EH (cell line): ENCODE results near the gene GLRX.
A peak's percentile ranks its signal among the peaks of the same experiment; 100 is the strongest.

Experiments
- DNase-seq: peaks from one replicate; pipeline ENCODE4 v3.0.0-alpha.2; 2015; ENCODE audit warnings: low read depth

GLRX gene

GRCh38 chr5:95808686-95809413 lies 13.7 kb downstream of the GLRX start:
- DNase-seq: peak; percentile 86

GRCh38 chr5:95808013-95808685 lies 14.4 kb downstream of the GLRX start:
- DNase-seq: no peak

- no peak for DNase-seq
These were observed 15.8 kb downstream of the GLRX start for GRCh38 chr5:95806687-95807086.

GRCh38 chr5:95804736-95805539 lies 17.6 kb downstream of the GLRX start:
- no peak for DNase-seq

- DNase-seq: peak; percentile 76
These were observed 19.0 kb downstream of the GLRX start for GRCh38 chr5:95803271-95804148.

- DNase-seq: no peak
These were observed 20.6 kb downstream of the GLRX start for GRCh38 chr5:95801961-95802360.

- DNase-seq: no peak
These were observed 21.0 kb downstream of the GLRX start for GRCh38 chr5:95801532-95801931.

- no peak for DNase-seq
These were observed 22.0 kb downstream of the GLRX start for GRCh38 chr5:95800553-95800952.

- DNase-seq: peak; percentile 18
These were observed 23.2 kb downstream of the GLRX start for GRCh38 chr5:95799191-95799835.

- DNase-seq: no peak
These were observed 24.0 kb downstream of the GLRX start for GRCh38 chr5:95798545-95798944.

- no peak for DNase-seq
These were observed 24.5 kb downstream of the GLRX start for GRCh38 chr5:95798048-95798447.

GRCh38 chr5:95797301-95797700 lies 25.2 kb downstream of the GLRX start:
- DNase-seq: no peak

- peak; percentile 85 for DNase-seq
These were observed 28.4 kb downstream of the GLRX start for GRCh38 chr5:95794070-95794516.

- no peak for DNase-seq
These were observed 30.8 kb downstream of the GLRX start for GRCh38 chr5:95791751-95792150.

GRCh38 chr5:95788493-95788892 lies 34.0 kb downstream of the GLRX start:
- DNase-seq: no peak

- peak; percentile 90 for DNase-seq
These were observed 35.6 kb downstream of the GLRX start for GRCh38 chr5:95786821-95787418.

GRCh38 chr5:95784514-95785302 lies 37.8 kb downstream of the GLRX start:
- no peak for DNase-seq

- DNase-seq: no peak
These were observed 38.9 kb downstream of the GLRX start for GRCh38 chr5:95783661-95784060.

GRCh38 chr5:95782181-95782580 lies 40.3 kb downstream of the GLRX start:
- no peak for DNase-seq

- DNase-seq: peak; percentile 85
These were observed 41.4 kb downstream of the GLRX start for GRCh38 chr5:95781101-95781583.
